OCI-LY3 (cell line): ENCODE results near the gene FZD10.

Experiments used
- CTCF ChIP-seq: fragments of 200-600, 300-600 bp; sonication (generic); IDR thresholded peaks from 2 replicates; pipeline ENCODE4 v1.5.1; 2014; ENCODE audit warnings: antibody characterized with exemption, low read length, low read depth
- EZH2phosphoT487 ChIP-seq: fragments of 200-600 bp; shearing (Covaris generic); IDR thresholded peaks from 2 replicates; pipeline ENCODE4 v1.6.1; 2018; ENCODE audit warnings: antibody characterized with exemption, mixed run types, low read depth

GRCh38 chr12:130118181-130118580, 44.1 kb upstream of the FZD10 start:
- TF ChIP-seq CTCF (no peak), EZH2phosphoT487 (no peak)
